Neural progenitor cell (in vitro differentiated cells): ENCODE data around the gene ADM. TPM values are rescaled to one million over a fixed set of nuclear protein-coding genes. Genes with fewer than 3 reads are reported as not detected.

Source experiments
- DNase-seq: peaks from one replicate; pipeline ENCODE4 v3.0.0-alpha.2; 2016; ENCODE audit warnings: low spot score
- H2AFZ ChIP-seq: fragments of 200-600 bp; sonication (generic); replicated peaks from 2 replicates; pipeline ENCODE4 v1.6.1; 2016; ENCODE audit warnings: antibody characterized with exemption
- H3F3A ChIP-seq: fragments of 200-600 bp; sonication (generic); 2 replicates; pipeline ENCODE4 v1.6.1; 2016; ENCODE audit warnings: antibody characterized with exemption, low read depth
- H3K27ac ChIP-seq: fragments of 200-600 bp; sonication (generic); 2 replicates; pipeline ENCODE4 v1.5.1; 2016; ENCODE audit warnings: mild to moderate bottlenecking
- H3K27me3 ChIP-seq: fragments of 200-600 bp; sonication (generic); 2 replicates; pipeline ENCODE4 v1.6.1; 2016; ENCODE audit warnings: mild to moderate bottlenecking, moderate library complexity
- H3K36me3 ChIP-seq: fragments of 200-600 bp; sonication (generic); 2 replicates; pipeline ENCODE4 v1.5.1; 2016
- H3K4me1 ChIP-seq: fragments of 200-600 bp; sonication (generic); 2 replicates; pipeline ENCODE4 v1.6.1; 2016; ENCODE audit warnings: mixed run types
- H3K4me2 ChIP-seq: fragments of 200-600 bp; sonication (generic); 2 replicates; pipeline ENCODE4 v1.6.1; 2016
- H3K4me3 ChIP-seq: fragments of 200-600 bp; sonication (generic); 2 replicates; pipeline ENCODE4 v1.5.1; 2016
- H3K79me2 ChIP-seq: fragments of 200-600 bp; sonication (generic); 2 replicates; pipeline ENCODE4 v1.6.1; 2016; ENCODE audit warnings: low read depth
- H3K9ac ChIP-seq: fragments of 200-600 bp; sonication (generic); 2 replicates; pipeline ENCODE4 v1.6.1; 2016
- H3K9me3 ChIP-seq: fragments of 200-600 bp; sonication (generic); 2 replicates; pipeline ENCODE4 v1.5.1; 2016; ENCODE audit warnings: low read depth
- H4K20me1 ChIP-seq: fragments of 200-600 bp; sonication (generic); 2 replicates; pipeline ENCODE4 v1.6.1; 2016; ENCODE audit warnings: low read depth
- H3K27ac Mint-ChIP-seq: 3 replicates; pipeline ENCODE4 v1.8.0; 2021; ENCODE audit warnings: mixed read lengths
- H3K27me3 Mint-ChIP-seq: 2 replicates; pipeline ENCODE4 v1.8.0; 2022; ENCODE audit warnings: low read depth, mild to moderate bottlenecking, inconsistent platforms, moderate library complexity, mixed read lengths; ENCODE audit not compliant: insufficient read depth
- H3K36me3 Mint-ChIP-seq: 3 replicates; pipeline ENCODE4 v1.8.0; 2021; ENCODE audit warnings: mixed read lengths
- H3K4me1 Mint-ChIP-seq: 3 replicates; pipeline ENCODE4 v1.8.0; 2021; ENCODE audit warnings: mixed read lengths
- H3K4me3 Mint-ChIP-seq: 3 replicates; pipeline ENCODE4 v1.8.0; 2021; ENCODE audit warnings: mild to moderate bottlenecking, moderate library complexity, mixed read lengths
- H3K9me3 Mint-ChIP-seq: 3 replicates; pipeline ENCODE4 v1.8.0; 2020; ENCODE audit warnings: mixed read lengths
- CTCF ChIP-seq: fragments of 200-600 bp; sonication (generic); IDR thresholded peaks from 2 replicates; pipeline ENCODE4 v1.5.1; 2017; ENCODE audit warnings: antibody characterized with exemption, mild to moderate bottlenecking
- EZH2 ChIP-seq: fragments of 200-600 bp; sonication (generic); IDR thresholded peaks from 2 replicates; pipeline ENCODE4 v1.6.1; 2017; ENCODE audit warnings: antibody characterized with exemption, mild to moderate bottlenecking, moderate library complexity
- EZH2phosphoT487 ChIP-seq: fragments of 200-600 bp; sonication (generic); IDR thresholded peaks from 2 replicates; pipeline ENCODE4 v1.6.1; 2017; ENCODE audit warnings: antibody characterized with exemption
- total RNA-seq: library from RNA; depleted of rRNA; stranded (reverse); fragments of >200 nt; gene quantifications from 2 replicates; pipeline ENCODE4 v1.2.3, GENCODE V29; 2015; ENCODE audit warnings: low replicate concordance

ADM gene
- total RNA-seq, 1 donor from 2014 or later, result 3.8 TPM

- no peak for DNase-seq
- Histone ChIP-seq H3K4me2 (no peak overlapping the region), H2AFZ (no peak overlapping the region), H3K4me1 (peaks cover 25% of the 10 kb centered on the region), H3K27ac (no peak overlapping the region), H3F3A (peaks cover 22% of the 10 kb centered on the region), H3K4me3 (no peak overlapping the region), H4K20me1 (no peaks in the 10 kb centered on the region), H3K9ac (no peak overlapping the region), H3K36me3 (no peaks in the 10 kb centered on the region), H3K79me2 (no peaks in the 10 kb centered on the region), H3K27me3 (peaks cover 52% of the 10 kb centered on the region), H3K9me3 (no peaks in the 10 kb centered on the region)
- Mint-ChIP-seq H3K4me1 (peaks cover 20% of the 10 kb centered on the region), H3K36me3 (no peaks in the 10 kb centered on the region), H3K27ac (no peak overlapping the region), H3K4me3 (no peak overlapping the region), H3K27me3 (peaks cover 16% of the 10 kb centered on the region), H3K9me3 (peaks cover 3% of the 10 kb centered on the region)
- TF ChIP-seq CTCF, result no peak
- TF ChIP-seq EZH2phosphoT487, result no peak
- no peak for TF ChIP-seq EZH2
These were observed 5.5 kb downstream of the ADM start for GRCh38 chr11:10310301-10310841.

GRCh38 chr11:10311802-10312201 is 6.9 kb downstream of the ADM start:
- no peaks in the 10 kb centered on the region for H3K36me3 Mint-ChIP-seq
- H3K9me3 Mint-ChIP-seq, result peaks cover 3% of the 10 kb centered on the region

GRCh38 chr11:10314199-10315072 is 9.6 kb downstream of the ADM start:
- Histone ChIP-seq H2AFZ (peak overlapping the region; percentile 14), H3K36me3 (no peaks in the 10 kb centered on the region)
- peak; percentile 35 for DNase-seq

More at GRCh38 chr11:10311802-10312201, 6.9 kb downstream of the ADM start:
- Mint-ChIP-seq H3K27ac (no peak overlapping the region), H3K4me3 (no peak overlapping the region), H3K27me3 (peaks cover 8% of the 10 kb centered on the region), H3K4me1 (peaks cover 24% of the 10 kb centered on the region)
- Histone ChIP-seq H4K20me1 (no peaks in the 10 kb centered on the region), H3K27me3 (peaks cover 37% of the 10 kb centered on the region), H3K27ac (no peak overlapping the region), H3K9me3 (no peaks in the 10 kb centered on the region), H3K9ac (no peak overlapping the region), H3K4me1 (peaks cover 28% of the 10 kb centered on the region), H2AFZ (no peak overlapping the region), H3F3A (peaks cover 22% of the 10 kb centered on the region), H3K4me3 (no peak overlapping the region), H3K79me2 (no peaks in the 10 kb centered on the region), H3K36me3 (no peaks in the 10 kb centered on the region), H3K4me2 (no peak overlapping the region)
- no peak for DNase-seq
- no peak for TF ChIP-seq EZH2

More at GRCh38 chr11:10314199-10315072, 9.6 kb downstream of the ADM start:
- Histone ChIP-seq H3K27me3 (peaks cover 11% of the 10 kb centered on the region), H3K79me2 (no peaks in the 10 kb centered on the region), H3K9me3 (no peaks in the 10 kb centered on the region), H3K27ac (no peak overlapping the region), H3K4me3 (no peak overlapping the region), H3K4me1 (peaks cover 29% of the 10 kb centered on the region), H4K20me1 (no peaks in the 10 kb centered on the region), H3K9ac (no peak overlapping the region), H3K4me2 (no peak overlapping the region), H3F3A (peaks cover 40% of the 10 kb centered on the region)
- peaks cover 31% of the 10 kb centered on the region for H3K4me1 Mint-ChIP-seq
- peak overlapping the region; percentile 14 for H3K27ac Mint-ChIP-seq
- TF ChIP-seq EZH2phosphoT487, result no peak
- TF ChIP-seq CTCF, result no peak
- no peak for TF ChIP-seq EZH2
- H3K4me3 Mint-ChIP-seq, result no peak overlapping the region
- peaks cover 4% of the 10 kb centered on the region for H3K27me3 Mint-ChIP-seq
- peaks cover 3% of the 10 kb centered on the region for H3K9me3 Mint-ChIP-seq
- no peaks in the 10 kb centered on the region for H3K36me3 Mint-ChIP-seq
